HEK293 (cell line): Measurements from ENCODE around the gene MLN.

Experiments used
- GLIS1 ChIP-seq: fragments of 450-650 bp; formaldehyde crosslinking; IDR thresholded peaks from 2 replicates; pipeline ENCODE4 v1.5.1; 2016; ENCODE audit warnings: missing biosample characterization, missing genetic modification characterization
- HOXD13 ChIP-seq: sonication (generic); formaldehyde crosslinking; IDR thresholded peaks from 2 replicates; pipeline ENCODE4 v1.8.0; 2022; ENCODE audit warnings: missing genetic modification reagents, borderline replicate concordance
- MEIS1 ChIP-seq: sonication (generic); formaldehyde crosslinking; IDR thresholded peaks from 2 replicates; pipeline ENCODE4 v1.8.1; 2022; ENCODE audit warnings: missing genetic modification reagents, mild to moderate bottlenecking, borderline replicate concordance
- MYNN ChIP-seq: fragments of 450-650 bp; formaldehyde crosslinking; IDR thresholded peaks from 2 replicates; pipeline ENCODE4 v1.5.1; 2016; ENCODE audit warnings: missing biosample characterization, missing genetic modification characterization, borderline replicate concordance
- PRDM2 ChIP-seq: fragments of 450-650 bp; formaldehyde crosslinking; IDR thresholded peaks from 2 replicates; pipeline ENCODE4 v1.5.1; 2016; ENCODE audit warnings: missing biosample characterization, missing genetic modification characterization, borderline replicate concordance
- SALL2 ChIP-seq: fragments of 450-650 bp; formaldehyde crosslinking; IDR thresholded peaks from 2 replicates; pipeline ENCODE4 v1.5.0; 2017; ENCODE audit warnings: missing biosample characterization, mild to moderate bottlenecking, missing genetic modification characterization, borderline replicate concordance
- SCRT1 ChIP-seq: fragments of 450-650 bp; formaldehyde crosslinking; IDR thresholded peaks from 2 replicates; pipeline ENCODE4 v1.5.1; 2016; ENCODE audit warnings: missing biosample characterization, missing genetic modification characterization, borderline replicate concordance
- SETDB1 ChIP-seq: IDR thresholded peaks from one replicate; pipeline ENCODE4 v1.6.1; 2017; ENCODE audit warnings: mild to moderate bottlenecking, low read length, moderate library complexity, mixed read lengths; ENCODE audit not compliant: insufficient read length
- ZBTB17 ChIP-seq: fragments of 450-650 bp; formaldehyde crosslinking; IDR thresholded peaks from 2 replicates; pipeline ENCODE4 v1.5.1; 2016; ENCODE audit warnings: missing biosample characterization, missing genetic modification characterization
- ZFHX2 ChIP-seq: fragments of 450-650 bp; formaldehyde crosslinking; conservative IDR thresholded peaks from 2 replicates; pipeline ENCODE4 v1.5.1; 2016; ENCODE audit warnings: missing biosample characterization, missing genetic modification characterization
- ZFP3 ChIP-seq: fragments of 450-650 bp; formaldehyde crosslinking; IDR thresholded peaks from 2 replicates; pipeline ENCODE4 v1.5.1; 2016; ENCODE audit warnings: low read depth, missing biosample characterization, missing genetic modification characterization
- ZNF155 ChIP-seq: fragments of 450-650 bp; formaldehyde crosslinking; IDR thresholded peaks from 2 replicates; pipeline ENCODE4 v1.5.1; 2016; ENCODE audit warnings: missing biosample characterization, missing genetic modification characterization
- ZNF202 ChIP-seq: fragments of 450-650 bp; formaldehyde crosslinking; IDR thresholded peaks from 2 replicates; pipeline ENCODE4 v1.5.1; 2016; ENCODE audit warnings: missing biosample characterization, missing genetic modification characterization, borderline replicate concordance
- ZNF274 ChIP-seq, 2 experiments: fragments of 200-500 bp in 1 of 2; fragments of 450-650 bp in 1 of 2; sonication (Bioruptor generic) in 1 of 2; formaldehyde crosslinking in 1 of 2; IDR thresholded peaks; 2 replicates each; pipeline versions ENCODE4 v1.5.1 to v1.6.1; 2014 to 2016; ENCODE audit warnings: borderline replicate concordance in 1 of 2, inconsistent platforms in 1 of 2, low read length in 1 of 2, missing biosample characterization in 1 of 2, missing genetic modification characterization in 1 of 2
- ZNF501 ChIP-seq: fragments of 450-650 bp; formaldehyde crosslinking; IDR thresholded peaks from 2 replicates; pipeline ENCODE4 v1.5.1; 2016; ENCODE audit warnings: missing biosample characterization, missing genetic modification characterization
- ZNF530 ChIP-seq: fragments of 450-650 bp; formaldehyde crosslinking; IDR thresholded peaks from 2 replicates; pipeline ENCODE4 v1.5.1; 2016; ENCODE audit warnings: low read depth, missing biosample characterization, missing genetic modification characterization
- ZNF645 ChIP-seq: fragments of 450-650 bp; formaldehyde crosslinking; IDR thresholded peaks from 2 replicates; pipeline ENCODE4; 2016; ENCODE audit warnings: missing biosample characterization, missing genetic modification characterization
- ZNF658 ChIP-seq: fragments of 450-650 bp; formaldehyde crosslinking; IDR thresholded peaks from 2 replicates; pipeline ENCODE4; 2016; ENCODE audit warnings: missing biosample characterization, missing genetic modification characterization
- ZNF692 ChIP-seq: fragments of 450-650 bp; formaldehyde crosslinking; IDR thresholded peaks from 2 replicates; pipeline ENCODE4 v1.5.1; 2016; ENCODE audit warnings: missing biosample characterization, missing genetic modification characterization
- ZNF777 ChIP-seq: fragments of 450-650 bp; formaldehyde crosslinking; IDR thresholded peaks from 2 replicates; pipeline ENCODE4 v1.5.1; 2017; ENCODE audit warnings: missing biosample characterization, missing genetic modification characterization, borderline replicate concordance
- ZNF785 ChIP-seq: fragments of 450-650 bp; formaldehyde crosslinking; IDR thresholded peaks from 2 replicates; pipeline ENCODE4 v1.5.1; 2016; ENCODE audit warnings: missing biosample characterization, missing genetic modification characterization
- TF ChIP-seq, protein P1 (sequence below): fragments of 450-650 bp; formaldehyde crosslinking; IDR thresholded peaks from 2 replicates; pipeline ENCODE4 v1.5.1; 2016; ENCODE audit warnings: missing biosample characterization, missing genetic modification characterization
- TF ChIP-seq, protein P2 (sequence below): fragments of 450-650 bp; formaldehyde crosslinking; IDR thresholded peaks from 2 replicates; pipeline ENCODE4 v1.5.1; 2016; ENCODE audit warnings: missing biosample characterization, missing genetic modification characterization
- TF ChIP-seq, protein P3 (sequence below): fragments of 450-650 bp; formaldehyde crosslinking; IDR thresholded peaks from 2 replicates; pipeline ENCODE4 v1.5.1; 2017; ENCODE audit warnings: missing biosample characterization, missing genetic modification characterization

Gene MLN

GRCh38 chr6:33788694-33789549 is 14.9 kb downstream of the MLN start, which contains the start of gene LEMD2 (continued):
- TF ChIP-seq, protein P1, sequence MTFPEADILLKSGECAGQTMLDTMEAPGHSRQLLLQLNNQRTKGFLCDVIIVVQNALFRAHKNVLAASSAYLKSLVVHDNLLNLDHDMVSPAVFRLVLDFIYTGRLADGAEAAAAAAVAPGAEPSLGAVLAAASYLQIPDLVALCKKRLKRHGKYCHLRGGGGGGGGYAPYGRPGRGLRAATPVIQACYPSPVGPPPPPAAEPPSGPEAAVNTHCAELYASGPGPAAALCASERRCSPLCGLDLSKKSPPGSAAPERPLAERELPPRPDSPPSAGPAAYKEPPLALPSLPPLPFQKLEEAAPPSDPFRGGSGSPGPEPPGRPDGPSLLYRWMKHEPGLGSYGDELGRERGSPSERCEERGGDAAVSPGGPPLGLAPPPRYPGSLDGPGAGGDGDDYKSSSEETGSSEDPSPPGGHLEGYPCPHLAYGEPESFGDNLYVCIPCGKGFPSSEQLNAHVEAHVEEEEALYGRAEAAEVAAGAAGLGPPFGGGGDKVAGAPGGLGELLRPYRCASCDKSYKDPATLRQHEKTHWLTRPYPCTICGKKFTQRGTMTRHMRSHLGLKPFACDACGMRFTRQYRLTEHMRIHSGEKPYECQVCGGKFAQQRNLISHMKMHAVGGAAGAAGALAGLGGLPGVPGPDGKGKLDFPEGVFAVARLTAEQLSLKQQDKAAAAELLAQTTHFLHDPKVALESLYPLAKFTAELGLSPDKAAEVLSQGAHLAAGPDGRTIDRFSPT: no peak
- TF ChIP-seq ZNF155 (tag by site-specific recombination) (no peak), ZNF274 (IDR thresholded peaks at IDR 0.05; ENCODE audit: low read length) (no peak), ZNF274 (tag by site-specific recombination; IDR thresholded peaks at IDR 0.05; ENCODE audit: borderline replicate concordance) (no peak), ZNF530 (tag by site-specific recombination) (0 out of 2 replicates have a peak, but pooled peaks have one; percentile 35), ZNF785 (tag by site-specific recombination) (peak; percentile 66; the same call in 1 of the 2 replicates), ZNF777 (no peak), ZNF645 (tag by site-specific recombination) (no peak), MYNN (tag by site-specific recombination) (no peak), SALL2 (0 out of 2 replicates have a peak, but pooled peaks have one; percentile 28), SCRT1 (tag by site-specific recombination) (no peak), ZNF202 (no peak), PRDM2 (tag by site-specific recombination) (no peak), ZFP3 (tag by site-specific recombination) (no peak), ZNF692 (tag by site-specific recombination) (peak; percentile 88), SETDB1 (no peak), ZBTB17 (tag by site-specific recombination) (peak; percentile 95), ZNF501 (tag by site-specific recombination) (no peak), GLIS1 (peak; percentile 42; the same call in 1 of the 2 replicates), HOXD13 (CRISPR knock-in tag) (no peak), ZFHX2 (tag by site-specific recombination) (peak; percentile 47; the same call in 1 of the 2 replicates), ZNF658 (tag by site-specific recombination) (no peak), MEIS1 (CRISPR knock-in tag) (no peak)
- TF ChIP-seq, protein P2, sequence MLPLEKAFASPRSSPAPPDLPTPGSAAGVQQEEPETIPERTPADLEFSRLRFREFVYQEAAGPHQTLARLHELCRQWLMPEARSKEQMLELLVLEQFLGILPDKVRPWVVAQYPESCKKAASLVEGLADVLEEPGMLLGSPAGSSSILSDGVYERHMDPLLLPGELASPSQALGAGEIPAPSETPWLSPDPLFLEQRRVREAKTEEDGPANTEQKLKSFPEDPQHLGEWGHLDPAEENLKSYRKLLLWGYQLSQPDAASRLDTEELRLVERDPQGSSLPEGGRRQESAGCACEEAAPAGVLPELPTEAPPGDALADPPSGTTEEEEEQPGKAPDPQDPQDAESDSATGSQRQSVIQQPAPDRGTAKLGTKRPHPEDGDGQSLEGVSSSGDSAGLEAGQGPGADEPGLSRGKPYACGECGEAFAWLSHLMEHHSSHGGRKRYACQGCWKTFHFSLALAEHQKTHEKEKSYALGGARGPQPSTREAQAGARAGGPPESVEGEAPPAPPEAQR (tag by site-specific recombination): peak; percentile 89
- TF ChIP-seq, protein P3, sequence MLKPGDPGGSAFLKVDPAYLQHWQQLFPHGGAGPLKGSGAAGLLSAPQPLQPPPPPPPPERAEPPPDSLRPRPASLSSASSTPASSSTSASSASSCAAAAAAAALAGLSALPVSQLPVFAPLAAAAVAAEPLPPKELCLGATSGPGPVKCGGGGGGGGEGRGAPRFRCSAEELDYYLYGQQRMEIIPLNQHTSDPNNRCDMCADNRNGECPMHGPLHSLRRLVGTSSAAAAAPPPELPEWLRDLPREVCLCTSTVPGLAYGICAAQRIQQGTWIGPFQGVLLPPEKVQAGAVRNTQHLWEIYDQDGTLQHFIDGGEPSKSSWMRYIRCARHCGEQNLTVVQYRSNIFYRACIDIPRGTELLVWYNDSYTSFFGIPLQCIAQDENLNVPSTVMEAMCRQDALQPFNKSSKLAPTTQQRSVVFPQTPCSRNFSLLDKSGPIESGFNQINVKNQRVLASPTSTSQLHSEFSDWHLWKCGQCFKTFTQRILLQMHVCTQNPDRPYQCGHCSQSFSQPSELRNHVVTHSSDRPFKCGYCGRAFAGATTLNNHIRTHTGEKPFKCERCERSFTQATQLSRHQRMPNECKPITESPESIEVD (tag by site-specific recombination): no peak
